AG20443 (cell line): Measurements from ENCODE around the gene C17orf67.
A peak's percentile ranks its signal among the peaks of the same experiment; 100 is the strongest.

Experiments used
- DNase-seq: peaks from one replicate; pipeline ENCODE4 v3.0.0; 2012; ENCODE audit warnings: low spot score, mixed read lengths

Gene C17orf67

DNA sequence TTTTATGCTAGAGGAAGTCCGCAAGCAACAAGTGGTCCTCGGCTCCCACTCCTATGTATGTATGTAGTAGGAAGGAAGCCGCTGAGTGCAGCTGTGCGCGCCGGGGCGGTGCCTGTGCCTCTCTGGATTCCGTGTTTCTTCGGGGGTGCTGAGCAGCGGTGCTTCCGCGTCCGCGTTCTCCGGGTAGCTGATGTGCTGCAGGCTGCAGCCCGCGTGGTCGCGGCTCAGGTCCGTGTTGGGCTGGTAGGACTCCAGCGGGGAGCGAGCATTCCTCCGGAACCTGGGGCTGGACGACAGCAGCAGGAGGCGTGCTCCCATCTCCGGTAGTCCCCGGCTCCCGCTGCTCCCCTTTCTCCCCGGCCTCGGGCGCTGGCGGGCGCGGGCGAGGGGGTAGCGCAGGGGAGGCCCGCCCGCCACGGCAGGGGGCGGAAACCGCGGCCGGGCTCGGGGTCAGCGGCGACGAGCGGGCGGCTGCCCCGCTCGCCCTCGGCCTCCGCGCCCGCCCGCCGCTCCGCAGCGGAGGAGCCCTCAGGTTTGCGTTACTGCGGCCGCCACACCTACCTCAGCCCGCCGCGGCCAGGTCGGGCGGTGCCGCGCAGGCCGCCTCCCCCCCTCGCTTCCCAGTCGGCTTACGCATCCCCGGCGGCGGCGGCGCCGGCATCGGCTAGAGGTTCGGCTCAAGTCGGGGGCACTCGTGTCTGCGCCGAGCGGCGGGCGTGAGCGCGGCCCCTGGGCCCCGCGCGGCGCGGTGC is 487 bp downstream of the C17orf67 start:
- peak; percentile 68 for DNase-seq

GRCh38 chr17:56832446-56832845 is 1.3 kb downstream of the C17orf67 start:
- no peak for DNase-seq

GRCh38 chr17:56831369-56832095 is 2.2 kb downstream of the C17orf67 start:
- DNase-seq: no peak

DNA sequence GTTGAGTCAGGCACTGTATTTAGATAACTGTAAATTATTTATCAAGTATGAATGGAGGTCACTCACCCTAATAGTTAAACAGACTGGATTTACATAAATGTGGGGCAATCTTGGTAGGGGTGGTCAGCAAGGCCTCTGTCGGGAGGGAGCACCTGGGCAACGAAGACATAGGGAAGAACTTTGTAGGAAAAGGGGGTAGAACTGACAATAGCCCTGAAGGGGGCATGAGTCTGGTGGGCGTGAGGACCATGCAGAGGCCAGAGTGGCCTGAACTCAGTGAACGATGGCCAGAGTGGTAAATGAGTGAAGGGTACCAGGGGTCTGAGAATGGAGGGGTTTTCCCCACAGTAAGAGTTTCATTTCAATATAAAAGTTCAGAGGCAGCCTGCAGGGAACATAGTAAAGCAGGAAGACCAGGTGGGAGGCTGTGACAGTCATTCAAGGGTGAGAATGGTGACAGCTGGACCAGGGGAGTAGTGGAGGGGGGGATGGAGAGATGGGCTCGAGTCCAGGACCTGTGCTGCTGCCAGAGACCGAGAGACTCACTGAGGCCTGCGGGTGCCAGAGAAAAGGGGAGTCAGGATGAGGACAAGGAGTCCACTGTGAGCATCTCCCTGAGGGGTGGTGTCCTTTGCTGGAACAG is 2.9 kb downstream of the C17orf67 start:
- no peak for DNase-seq

DNA sequence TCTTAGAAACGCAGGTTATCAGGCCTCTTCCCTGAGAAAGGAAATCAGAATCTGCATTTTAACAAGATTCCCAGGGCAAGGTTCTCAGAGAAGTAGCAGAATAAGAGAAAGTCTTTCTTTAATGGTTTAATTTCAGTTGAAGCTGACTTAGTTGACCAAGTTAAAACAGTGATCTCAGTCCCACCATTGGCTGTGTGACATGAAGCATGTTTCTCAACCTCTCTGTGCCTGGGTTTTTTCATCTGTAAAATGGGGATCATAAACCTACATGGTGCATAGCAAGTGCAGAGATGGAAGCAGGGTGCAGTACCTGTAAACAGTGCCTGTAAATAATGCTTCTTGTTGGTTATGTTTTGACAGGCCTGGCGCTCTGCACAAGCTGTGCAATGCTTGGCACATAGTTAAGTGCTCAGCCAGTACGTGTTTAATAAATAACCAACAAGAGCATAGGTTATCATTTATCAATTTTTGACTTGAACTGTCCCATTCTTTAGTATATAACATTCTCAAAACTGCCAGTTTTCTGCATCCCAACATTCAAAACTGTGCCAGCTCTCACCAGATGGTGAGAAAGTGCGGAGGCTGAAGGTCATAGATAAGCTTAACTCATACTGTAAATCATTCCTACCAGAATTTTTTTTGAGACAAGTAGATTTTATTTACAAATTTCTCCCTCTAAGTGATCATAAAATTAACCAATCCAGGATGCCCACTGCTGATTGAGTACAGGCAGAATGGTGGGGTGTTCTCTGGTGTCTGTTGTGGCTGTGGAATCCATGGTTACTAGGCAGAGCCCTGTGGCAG is 6.9 kb downstream of the C17orf67 start:
- DNase-seq: no peak

- DNase-seq: no peak
Observed at GRCh38 chr17:56824503-56824902, 9.2 kb downstream of the C17orf67 start.

GRCh38 chr17:56823848-56824247 is 9.9 kb downstream of the C17orf67 start:
- no peak for DNase-seq

DNA sequence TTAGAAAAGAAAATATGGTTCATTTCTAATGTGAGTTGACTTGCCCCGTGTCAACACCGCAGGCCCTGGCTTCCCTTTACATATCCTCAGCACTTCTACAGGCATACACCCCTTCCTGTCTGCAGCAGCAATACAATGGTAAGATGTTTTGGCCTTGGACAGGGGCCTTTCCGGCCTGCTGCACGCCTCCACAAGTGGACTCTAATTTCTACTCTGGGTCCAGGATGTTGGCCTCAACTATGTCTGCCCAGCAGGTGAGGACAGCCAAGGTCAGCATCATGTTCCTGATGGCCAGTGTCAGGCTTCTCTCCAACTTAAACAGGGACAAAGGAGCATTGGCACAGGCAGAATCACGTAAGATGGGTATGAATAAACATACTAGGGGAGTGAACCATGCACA is 11.0 kb downstream of the C17orf67 start:
- no peak for DNase-seq

GRCh38 chr17:56821847-56822534 is 11.7 kb downstream of the C17orf67 start:
- no peak for DNase-seq

- no peak for DNase-seq
Observed at GRCh38 chr17:56820207-56820606, 13.5 kb downstream of the C17orf67 start.

- DNase-seq: peak; percentile 85
Observed at GRCh38 chr17:56819431-56820145, 14.1 kb downstream of the C17orf67 start.

- DNase-seq: no peak
Observed at GRCh38 chr17:56819030-56819429, 14.7 kb downstream of the C17orf67 start.

DNA sequence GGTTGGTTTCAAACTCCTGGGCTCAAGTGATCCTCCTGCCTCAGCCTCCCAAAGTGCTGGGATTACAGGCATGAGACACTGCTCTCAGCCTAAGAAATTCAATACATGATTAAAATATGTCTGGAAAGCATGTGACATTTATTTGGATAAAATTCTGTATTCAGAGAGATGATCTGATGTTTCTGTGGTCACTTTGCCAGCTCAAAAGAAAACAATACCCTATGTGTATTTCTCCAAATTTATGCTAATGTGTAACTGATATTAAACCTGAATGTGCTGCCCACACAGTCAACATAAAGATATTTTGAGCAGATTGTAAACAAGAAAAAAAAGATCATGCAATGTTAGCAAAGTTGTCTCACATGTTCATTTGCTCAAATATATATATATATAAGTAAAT is 16.7 kb downstream of the C17orf67 start:
- no peak for DNase-seq

GRCh38 chr17:56815711-56816110 is 18.0 kb downstream of the C17orf67 start:
- peak; percentile 62 for DNase-seq

DNA sequence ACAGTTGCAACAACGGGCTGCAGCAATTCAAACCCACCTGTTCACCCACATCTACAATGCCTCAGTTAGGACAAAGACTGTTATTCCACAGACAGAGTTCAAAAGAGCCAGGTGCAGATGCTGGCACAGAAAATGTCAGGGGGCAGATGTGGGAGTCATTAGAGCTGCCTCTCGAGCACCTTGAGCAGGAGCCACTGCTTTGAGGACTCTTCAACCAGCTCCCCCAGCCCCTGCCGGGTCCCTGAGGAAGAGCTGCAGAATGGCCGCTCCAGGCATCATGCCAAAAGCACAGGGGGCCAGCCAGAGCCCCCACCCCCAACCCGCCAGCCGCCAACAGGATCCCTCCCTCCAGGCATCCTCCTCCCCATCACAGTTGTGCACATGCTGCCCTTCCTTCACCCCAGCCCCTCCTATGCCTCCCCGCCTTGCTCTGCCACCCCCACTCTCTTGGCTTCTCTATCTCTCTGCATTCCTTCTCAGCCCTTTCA is 20.8 kb downstream of the C17orf67 start:
- DNase-seq: no peak

- DNase-seq: no peak
Observed at GRCh38 chr17:56810891-56811775, 22.6 kb downstream of the C17orf67 start.

DNA sequence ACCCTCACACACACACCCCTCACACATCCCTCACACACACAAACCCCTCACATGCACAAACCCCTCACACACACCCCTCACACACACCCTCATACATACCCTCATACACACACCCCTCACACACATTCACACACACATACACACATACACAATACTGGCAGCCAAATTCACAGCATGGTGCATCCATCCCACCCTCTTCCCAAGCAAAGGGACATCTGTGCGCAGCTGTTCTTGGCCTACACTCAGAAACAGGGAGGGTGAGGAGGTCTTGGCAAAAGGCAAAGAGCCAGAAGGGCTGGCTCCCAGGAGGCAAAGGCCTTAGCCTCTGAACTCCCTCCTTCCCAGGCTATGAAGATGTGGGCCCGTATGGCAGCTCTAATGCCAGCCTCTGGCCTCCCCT is 23.4 kb downstream of the C17orf67 start:
- no peak for DNase-seq

DNA sequence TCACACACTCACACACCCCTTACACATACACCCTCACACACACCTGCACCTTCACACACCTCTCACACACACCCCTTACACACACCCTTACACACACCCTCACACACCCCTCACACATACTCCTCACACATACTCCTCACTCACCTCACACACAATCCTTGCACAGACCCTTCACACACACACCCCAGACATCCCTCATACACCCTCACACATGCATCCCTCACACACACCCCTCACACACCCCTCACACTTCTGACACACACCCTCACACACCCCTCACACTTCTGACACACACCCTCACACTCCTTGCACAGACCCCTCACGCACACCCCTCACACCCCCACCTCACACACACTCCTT is 23.9 kb downstream of the C17orf67 start:
- no peak for DNase-seq

GRCh38 chr17:56809106-56809819 is 24.5 kb downstream of the C17orf67 start:
- DNase-seq: no peak
